HG03558 (cell line): Measurements from ENCODE around the gene TSSK6.

Experiments
- ATAC-seq: cut with Tn5 transposase; IDR thresholded peaks from one replicate; pipeline ENCODE4 v1.9.1; 2021; ENCODE audit warnings: moderate number of reproducible peaks; ENCODE audit not compliant: unreplicated experiment; ENCODE audit errors: extremely low read depth

The TSSK6 gene

DNA sequence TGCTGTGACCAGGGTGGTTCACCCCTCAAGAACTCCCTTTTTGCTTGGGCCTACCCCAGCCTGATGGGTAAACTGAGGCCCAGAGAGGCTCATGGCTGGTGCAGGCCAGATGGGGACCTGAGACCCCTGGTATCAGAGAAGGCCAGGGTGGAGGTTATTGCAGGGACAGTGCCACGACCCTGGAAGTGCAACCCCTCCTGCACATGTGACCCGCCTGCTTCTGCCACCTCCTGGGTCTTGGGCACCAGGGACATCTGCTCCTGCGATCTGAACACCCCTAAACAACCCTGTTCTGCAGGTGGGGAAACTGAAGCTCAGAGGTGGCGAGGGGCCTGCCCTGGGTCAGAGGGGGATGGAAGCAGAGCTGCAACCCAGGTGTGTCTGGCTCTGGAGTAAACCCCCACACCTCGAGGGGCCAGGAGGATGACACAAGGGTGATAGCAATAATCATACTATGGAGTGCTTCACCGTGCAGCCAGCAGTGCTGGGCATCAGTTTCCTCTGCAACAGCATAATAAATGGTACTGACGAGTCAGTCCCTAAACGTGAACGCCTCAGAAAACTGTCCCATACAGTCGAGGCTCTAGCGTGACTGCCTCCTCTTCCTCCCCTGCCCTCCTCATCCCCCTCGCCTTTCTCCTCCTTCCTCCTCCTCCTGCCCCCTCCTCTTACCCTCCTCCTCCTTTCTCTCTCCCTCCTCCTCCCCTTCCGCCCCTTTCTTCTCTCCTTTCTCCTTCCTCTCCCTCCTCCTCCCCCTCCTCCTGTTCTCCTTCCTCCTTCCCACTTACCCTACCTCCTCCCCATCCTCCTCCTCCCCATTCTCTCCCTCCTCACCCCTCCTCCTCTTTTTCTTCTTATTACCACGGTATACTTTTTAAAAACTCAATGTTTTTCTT is 17.7 kb upstream of the TSSK6 start:
- no peak for ATAC-seq

DNA sequence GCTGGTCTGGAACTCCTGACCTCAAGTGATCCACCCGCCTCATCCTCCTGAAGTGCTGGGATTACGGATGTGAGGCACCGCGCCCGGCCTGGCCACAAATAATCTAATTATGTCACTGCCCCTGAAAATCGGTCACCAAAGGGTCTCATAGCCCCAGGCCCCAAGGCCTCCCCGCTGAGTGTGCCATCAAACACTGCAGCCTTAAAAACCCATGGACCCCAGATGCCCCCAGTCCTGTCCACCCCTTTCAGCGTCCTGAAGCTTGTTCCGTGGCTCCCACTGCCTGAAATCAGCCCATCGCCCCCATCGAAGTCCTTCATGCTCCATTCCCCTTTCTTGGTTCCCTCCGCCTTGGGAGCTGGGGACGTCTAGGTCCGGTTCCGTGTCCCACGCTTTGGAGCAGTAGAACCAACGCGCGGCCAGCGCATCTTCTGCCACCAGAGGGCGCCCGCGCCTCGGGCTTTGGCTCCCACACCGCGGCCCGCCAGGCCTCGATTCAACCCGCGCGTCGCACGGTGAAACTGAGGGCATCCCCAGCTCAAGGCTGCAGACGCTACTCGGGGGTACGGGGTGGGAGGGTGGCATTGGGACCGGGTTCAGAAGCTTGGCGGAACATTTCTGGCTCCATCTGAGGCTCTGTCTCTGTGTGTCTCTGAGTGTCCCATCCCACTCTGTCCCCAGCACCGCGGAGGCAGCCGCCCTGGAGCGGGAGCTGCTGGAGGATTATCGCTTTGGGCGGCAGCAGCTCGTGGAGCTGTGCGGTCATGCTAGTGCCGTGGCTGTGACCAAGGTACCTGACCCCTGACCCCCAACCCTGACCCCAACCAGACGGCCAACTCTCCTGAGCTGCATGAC is 16.8 kb upstream of the TSSK6 start:
- ATAC-seq: no peak

DNA sequence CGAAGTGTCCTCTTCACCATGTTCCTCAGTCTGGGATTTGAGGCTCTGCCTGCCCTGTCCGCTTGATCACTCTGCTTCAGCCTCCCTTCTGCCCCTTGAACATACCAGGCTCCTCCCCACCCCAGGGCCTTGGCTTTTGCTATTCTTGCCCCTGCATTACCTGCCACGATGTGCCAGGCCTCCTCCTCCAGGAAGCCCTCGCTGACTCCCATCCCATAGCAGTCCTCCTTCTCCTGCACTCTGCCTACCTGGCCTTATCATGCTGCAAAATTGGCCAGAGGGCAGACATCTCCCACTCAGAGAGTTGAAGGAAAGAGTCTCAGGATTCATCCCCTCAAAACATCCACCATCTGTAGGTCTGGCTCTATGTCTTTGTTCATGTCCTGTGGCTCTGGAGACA is 15.5 kb upstream of the TSSK6 start:
- ATAC-seq: no peak

DNA sequence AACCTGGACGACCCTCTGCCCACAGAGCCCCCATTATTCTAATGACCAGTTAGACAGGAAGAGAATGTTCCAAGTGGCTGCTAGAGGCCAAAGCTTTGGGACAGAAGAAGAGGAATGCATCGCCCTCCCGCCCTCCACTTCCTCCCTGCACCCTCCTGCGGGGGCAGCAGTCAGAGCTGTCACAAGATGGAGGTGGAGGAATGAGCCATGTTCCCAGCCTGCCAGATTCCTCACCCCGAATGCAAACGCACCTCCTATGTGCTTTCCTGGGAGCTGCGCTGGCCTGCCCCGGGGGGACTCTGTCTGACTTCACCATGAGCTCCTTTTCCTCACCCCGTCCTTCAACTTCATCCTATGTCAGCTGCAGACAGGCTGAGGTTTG is 15.1 kb upstream of the TSSK6 start:
- ATAC-seq: no peak

DNA sequence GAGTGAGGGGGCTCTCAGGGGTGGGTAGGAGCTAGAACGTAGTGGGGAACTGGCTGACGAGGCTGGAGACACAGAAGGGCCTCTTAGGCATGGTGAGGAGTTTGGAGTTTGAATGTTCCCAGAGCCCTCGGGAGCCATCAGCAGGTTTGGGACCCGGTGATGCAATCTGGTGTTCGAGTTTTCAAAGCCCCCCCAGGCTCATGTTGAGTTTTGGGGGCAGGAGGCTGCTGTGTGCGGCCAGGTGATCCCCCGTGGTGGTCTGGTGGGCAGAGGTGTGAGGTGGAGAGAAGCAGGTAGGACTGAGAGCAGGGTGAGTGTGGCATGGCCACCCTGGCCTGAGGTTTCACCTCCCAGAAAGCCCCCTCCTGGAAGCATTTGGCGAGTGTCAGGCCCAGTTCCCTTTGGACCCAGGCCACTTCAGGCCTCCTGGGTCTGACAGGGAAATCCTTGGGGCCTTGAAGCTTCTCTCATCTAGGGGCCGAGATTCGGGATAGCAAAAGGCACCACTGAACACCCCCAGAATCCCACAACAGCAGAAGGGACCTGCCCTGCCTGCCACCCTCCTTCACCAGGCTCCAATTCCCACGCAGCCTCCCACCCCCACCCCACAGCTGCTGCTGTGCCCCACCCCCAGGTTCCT is 14.6 kb upstream of the TSSK6 start:
- ATAC-seq: no peak

DNA sequence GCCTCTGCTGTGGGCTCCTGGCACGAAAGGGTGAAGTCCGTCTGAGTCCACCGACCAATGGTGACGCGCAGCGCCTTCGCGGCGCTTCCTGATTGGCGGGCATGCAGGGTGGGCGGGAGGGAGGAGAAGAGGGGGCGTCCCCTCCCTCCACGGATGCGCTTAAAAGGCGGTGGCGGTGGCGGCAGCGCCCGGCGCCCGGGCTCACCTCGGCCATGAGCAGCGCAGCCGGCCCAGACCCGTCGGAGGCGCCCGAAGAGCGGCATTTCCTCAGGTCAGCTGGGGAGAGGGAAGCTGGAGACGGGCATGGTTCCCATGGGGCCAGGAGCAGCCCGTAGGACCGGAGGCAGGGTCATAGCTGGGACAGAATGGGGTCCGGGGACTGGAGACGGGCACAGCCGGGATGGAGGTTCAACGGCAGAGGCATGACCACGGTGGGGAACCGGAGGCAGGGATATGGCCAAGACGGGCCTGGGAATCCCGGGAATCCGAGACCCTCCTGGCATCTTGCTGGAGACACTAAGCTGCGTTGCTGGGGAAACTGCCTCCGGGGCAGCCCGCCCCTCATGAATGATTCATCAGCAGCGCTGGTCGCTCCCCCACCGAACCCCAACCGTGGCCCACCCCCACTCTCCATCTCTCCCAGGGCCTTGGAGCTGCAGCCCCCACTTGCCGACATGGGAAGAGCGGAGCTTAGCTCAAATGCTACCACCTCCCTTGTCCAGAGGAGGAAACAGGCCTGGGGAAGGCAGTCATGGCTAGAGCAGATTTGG is 13.6 kb upstream of the TSSK6 start, which contains the start of gene YJEFN3:
Gene YJEFN3 (plus strand): TSS at position 191 of the 770 bp plus-strand sequence. CDS start 22 bp downstream, at position 213.
- ATAC-seq: no peak

DNA sequence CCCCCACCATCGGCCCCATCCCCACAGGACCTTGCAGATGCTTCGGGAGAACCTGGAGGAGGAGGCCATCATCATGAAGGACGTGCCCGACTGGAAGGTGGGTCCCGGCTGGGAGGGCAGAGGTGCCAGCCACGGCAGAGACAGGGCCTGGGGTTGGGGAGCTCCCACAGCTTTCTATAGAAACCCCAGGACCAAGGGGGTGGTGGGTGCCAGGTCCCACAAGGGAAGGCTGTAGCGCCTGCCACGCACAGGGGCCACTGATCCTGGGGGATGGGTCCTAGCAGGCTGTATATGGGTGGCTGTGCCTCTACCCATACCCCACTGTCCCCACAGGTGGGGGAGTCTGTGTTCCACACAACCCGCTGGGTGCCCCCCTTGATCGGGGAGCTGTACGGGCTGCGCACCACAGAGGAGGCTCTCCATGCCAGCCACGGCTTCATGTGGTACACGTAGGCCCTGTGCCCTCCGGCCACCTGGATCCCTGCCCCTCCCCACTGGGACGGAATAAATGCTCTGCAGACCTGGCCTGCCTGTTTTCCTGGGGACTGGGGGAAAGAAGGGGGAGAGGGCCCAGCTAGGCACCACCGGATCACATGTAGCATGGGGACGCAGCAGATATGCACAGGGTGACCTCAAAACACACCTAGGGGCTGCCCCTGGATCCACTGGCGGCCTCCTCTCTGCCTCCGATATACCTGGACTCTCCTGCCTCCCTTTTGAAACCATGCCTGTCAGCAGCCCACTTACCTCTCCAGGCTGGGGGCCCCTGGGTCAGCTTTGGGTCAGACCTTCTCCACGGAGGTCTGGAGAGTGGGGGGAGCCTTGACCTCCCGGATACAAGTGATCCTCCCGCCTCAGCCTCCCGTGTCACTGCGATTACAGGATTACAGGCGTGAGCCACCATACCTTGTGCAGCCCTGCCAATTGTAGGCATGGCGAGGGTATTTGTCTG is 12.6 kb upstream of the TSSK6 start:
- ATAC-seq: no peak

DNA sequence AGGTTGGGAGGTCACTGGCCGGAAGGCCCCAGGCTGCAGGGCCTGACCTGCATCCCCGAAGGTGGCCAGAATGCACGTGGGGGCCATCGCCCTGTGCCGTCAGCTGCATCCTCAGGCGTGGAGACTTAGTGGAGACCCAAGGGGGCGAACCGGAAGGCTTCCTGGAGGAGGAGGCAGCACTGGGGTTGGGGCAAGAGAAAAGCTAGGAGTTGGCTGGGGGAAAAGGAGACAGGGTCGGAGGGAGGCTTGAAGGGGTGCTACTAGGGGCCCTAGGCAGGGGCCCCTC is 12.0 kb upstream of the TSSK6 start:
- no peak for ATAC-seq

DNA sequence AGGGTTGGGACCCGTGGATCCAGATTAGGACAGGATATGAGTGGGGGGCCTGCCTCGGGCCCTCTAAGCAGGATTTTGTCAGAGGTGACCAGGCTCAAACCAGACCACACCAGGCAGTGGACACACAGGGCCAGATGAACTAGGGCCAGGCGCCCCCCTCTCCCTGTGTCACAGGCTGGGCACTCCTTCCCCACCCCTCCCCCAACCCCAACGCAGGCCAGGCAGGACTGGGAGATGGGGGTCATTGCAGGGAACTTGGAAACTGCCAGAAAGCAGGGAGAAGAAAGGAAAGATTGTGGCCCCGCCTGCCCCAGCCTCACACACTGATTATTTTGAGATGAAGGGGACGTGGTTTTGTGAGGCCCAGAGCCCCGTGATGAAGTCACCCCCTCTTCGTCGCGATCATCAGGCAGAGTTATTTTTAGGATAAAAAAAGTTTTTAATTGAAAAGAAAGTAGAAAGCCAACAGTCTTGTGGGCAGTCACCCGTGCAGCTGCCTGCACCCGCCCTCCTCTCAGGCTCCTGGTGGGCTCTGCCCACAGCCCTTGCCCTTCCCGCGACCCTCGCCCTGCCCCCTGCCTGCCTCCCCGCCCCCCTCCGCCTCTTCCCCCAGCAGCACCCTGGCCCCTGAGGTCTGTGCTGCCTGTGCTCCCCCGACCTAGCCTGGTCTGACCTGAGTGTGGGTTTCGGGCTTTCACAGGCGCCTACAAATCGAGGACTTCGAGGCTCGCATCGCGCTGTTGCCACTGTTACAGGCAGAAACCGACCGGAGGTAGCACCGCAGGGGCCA is 11.4 kb upstream of the TSSK6 start:
- ATAC-seq: no peak

DNA sequence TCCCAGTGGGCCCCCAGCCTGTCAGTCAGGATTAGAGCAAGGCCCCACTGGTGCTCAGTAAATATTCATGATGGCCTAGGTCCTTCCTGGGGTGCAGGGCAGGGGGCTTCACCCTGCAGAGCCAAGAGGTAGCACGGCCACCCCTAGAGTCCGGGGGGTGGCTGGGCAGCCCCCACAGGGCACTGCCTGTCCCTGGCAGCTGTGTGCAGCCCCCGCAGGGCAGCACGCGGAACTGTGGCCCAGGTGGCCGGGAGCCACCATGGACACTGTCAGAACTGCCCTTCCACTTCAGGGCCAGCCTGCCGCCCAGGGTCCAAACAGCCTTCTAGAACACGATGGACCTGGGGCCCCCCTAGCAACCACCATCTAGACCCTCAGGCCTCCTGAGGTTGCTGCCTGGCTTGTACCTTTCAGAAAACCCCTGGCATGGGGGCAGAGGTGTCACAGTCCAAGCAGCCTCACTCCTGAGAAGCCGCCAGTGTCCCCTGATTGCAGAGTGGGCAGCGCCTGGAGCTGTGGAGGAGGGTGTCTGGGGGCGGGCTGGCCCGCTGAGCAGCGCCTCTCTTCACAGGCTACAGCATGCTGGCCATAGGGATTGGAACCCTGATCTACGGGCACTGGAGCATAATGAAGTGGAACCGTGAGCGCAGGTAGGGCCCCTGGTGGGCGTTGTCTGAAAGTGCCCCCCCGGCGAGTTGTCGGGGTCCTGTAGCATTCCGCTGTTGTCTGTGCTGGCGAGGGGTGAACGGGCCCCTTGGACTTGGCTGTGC is 10.4 kb upstream of the TSSK6 start:
- no peak for ATAC-seq

DNA sequence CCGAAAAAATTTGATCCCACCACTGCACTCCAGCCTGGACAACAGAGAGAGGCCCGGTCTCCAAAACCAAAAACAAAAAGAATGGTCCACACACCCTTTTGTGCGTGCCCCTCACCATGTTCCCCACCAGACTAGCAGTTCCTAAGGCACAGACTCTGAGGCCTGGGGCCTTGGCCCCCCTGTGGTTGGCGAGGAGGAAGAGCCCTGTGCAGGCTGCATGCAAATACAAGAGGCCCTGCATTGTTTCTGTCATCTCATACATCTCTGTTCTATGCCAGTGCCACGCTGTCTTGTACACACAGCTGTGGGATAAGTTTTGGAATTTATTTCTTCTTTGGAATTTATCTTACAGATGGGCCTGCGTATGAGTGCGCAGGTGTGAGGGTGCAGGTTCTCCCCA is 8.7 kb upstream of the TSSK6 start:
- ATAC-seq: no peak

DNA sequence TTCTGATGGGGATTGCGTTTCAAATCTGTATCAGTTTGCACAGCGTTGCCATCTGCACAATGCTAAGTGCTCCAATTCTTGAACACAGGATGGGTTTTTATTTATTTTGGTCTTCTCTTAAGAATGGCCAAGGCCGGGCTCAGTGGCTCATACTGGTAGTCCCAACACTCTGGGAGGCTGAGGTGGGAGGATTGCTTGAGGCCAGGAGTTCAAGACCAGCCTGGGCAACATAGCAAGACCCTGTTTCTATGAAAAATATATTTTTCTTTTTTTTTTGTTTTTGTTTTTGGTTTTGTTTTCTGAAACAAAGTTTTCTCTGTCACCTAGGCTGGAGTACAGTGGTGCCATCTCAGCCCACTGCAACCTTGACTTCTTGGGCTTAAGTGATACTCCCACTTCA is 7.8 kb upstream of the TSSK6 start:
- no peak for ATAC-seq

DNA sequence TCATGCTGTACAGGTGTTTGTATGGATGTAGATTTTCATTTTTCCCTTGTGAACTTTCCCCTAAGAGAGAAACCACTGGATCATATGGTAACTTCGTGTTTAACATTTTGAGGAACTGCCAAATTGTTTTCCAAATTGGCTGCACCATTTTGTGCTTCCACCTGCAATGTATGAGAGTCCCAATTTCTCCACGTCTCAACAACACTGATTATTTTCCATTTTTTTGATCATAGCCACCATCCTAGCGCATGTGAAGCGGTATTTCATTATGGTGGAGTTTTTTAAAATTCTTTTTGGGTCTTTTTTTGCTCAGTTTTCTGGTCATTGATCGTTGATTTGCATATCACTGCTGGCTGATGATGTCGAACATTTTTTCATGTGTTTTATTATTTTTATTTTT is 5.6 kb upstream of the TSSK6 start:
- ATAC-seq: no peak

DNA sequence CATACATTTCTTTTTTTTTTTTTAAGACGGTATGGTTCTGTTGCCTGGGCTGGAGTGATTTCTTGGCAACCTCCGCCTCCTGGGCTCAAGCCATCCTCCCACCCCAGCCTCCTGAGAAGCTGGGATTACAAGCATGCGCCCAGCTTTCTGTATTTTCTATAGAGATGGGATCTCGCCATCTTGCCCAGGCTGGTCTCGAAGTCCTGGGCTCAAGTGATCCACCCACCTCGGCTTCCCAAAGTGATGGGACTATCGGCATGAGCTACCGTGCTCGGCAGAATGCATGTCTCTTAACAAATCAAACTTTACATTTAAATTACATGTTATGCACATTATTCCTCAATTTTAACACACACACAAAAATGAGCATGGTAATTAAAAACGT is 1.9 kb upstream of the TSSK6 start:
- ATAC-seq: no peak

DNA sequence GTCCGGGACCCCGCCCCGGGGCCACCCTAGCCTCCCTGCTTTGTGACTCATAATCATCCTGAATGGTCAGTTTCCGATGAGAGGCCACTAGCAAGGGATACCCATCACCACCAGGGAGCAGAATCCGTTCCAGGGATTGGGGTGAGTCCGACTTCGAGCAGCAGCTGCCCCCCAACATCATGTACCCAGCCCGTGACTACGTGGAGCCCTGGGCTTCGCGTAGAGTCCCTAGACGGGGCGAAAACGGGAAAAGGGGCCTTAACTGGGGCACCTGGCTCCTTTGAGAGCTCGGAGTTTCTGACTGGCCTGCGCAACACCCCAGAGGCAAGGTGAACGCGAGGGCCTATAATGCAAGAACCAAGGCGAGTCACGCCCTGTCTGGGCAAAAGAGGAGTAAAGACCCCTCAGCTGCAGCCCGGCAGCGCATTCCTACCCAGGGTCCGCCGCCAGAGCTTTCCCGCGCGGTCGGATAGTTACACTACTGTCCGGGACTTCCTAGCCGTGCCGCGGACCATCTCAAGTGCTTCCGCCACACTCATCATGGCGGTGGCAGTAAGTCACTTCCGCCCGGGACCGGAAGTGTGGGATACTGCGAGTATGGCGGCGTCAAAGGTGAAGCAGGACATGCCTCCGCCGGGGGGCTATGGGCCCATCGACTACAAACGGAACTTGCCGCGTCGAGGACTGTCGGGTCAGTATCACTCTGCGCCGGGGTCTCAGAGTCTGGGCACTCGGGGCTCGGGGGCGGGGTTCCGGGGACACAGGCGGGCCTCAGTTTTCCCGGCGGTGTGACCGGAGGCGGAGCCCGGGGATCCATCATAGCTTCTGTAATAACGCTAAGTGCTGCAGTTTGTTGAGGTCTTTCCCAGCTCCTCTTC is 533 bp upstream of the TSSK6 start, which contains the start of gene NDUFA13:
Gene NDUFA13 (plus strand): TSS at position 584 of the 878 bp plus-strand sequence. CDS start 14 bp downstream, at position 598.
- ATAC-seq: no peak

DNA sequence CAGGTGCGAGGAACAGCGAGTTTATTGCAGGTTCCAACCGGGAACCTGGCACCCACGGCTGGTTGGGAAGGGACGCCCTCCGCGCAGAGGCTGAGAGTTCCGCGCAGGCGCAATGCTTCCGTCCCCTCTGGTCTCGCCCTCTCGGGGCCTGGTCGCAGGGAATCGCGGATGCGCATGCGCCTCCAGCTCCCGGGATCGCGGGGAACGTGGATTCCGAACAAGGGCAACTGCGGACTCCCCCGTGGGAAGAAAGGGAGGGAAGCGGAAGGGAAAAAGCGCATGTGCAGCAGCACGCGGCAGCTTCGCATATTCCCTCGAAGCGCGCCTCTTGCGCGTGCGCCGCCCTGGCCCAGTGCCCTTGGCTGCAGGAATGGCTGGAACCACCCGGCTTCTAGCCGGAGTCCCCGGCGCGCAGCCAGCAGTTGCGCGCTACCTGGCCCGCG is 1.1 kb downstream of the TSSK6 start:
- ATAC-seq: no peak

DNA sequence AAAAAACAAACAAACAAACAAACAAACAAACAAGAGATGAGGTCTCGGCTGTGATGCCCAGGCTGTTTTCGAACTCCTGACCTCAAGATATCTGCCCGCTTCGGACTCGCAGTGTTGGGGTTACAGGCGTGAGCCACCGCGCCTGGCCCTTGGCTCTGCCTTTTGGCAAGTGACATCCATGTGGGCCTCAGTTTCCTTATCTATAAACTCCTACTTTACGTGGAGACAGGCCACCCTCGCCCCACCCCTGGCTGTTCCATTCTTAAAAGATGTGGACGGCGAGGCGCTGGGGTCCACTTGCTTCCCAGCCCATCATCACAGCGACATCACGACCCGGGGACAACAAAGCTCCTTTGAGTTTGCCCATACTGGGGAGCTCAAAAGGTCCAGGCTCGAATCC is 1.7 kb downstream of the TSSK6 start:
- no peak for ATAC-seq
